Measurements from ENCODE around the gene ZNF462.

Gene ZNF462

GRCh38 chr9:106862110-106862820 is 701 bp upstream of the ZNF462 start:
- H3K4me3 ChIP-seq (ENCODE audit: control insufficient read depth, low read depth, low read length), result peak overlapping the region; percentile 88
- TF ChIP-seq CTCF (IDR thresholded peaks at IDR 0.05; ENCODE audit: control insufficient read depth, insufficient read depth, low read depth, low read length, missing control alignments), result no peak
- DNase-seq (ENCODE audit: low read depth), result no peak

- DNase-seq (ENCODE audit: low read depth), result no peak
- H3K4me3 ChIP-seq (ENCODE audit: control insufficient read depth, low read depth, low read length), result peak overlapping the region; percentile 88
- TF ChIP-seq CTCF (IDR thresholded peaks at IDR 0.05; ENCODE audit: control insufficient read depth, insufficient read depth, low read depth, low read length, missing control alignments), result no peak
Observed at GRCh38 chr9:106864373-106865143, 1.6 kb downstream of the ZNF462 start.

- DNase-seq (ENCODE audit: low read depth), result no peak
- no peak overlapping the region for H3K4me3 ChIP-seq (ENCODE audit: control insufficient read depth, low read depth, low read length)
- TF ChIP-seq CTCF (IDR thresholded peaks at IDR 0.05; ENCODE audit: control insufficient read depth, insufficient read depth, low read depth, low read length, missing control alignments), result no peak
Observed at GRCh38 chr9:106866243-106866642, 3.3 kb downstream of the ZNF462 start.

- no peak overlapping the region for H3K4me3 ChIP-seq (ENCODE audit: control insufficient read depth, low read depth, low read length)
- DNase-seq (ENCODE audit: low read depth), result no peak
- TF ChIP-seq CTCF (IDR thresholded peaks at IDR 0.05; ENCODE audit: control insufficient read depth, insufficient read depth, low read depth, low read length, missing control alignments), result no peak
Observed at GRCh38 chr9:106867286-106867685, 4.3 kb downstream of the ZNF462 start.

- no peak overlapping the region for H3K4me3 ChIP-seq (ENCODE audit: control insufficient read depth, low read depth, low read length)
Observed at GRCh38 chr9:106868087-106868486, 5.1 kb downstream of the ZNF462 start.

GRCh38 chr9:106868565-106868964 is 5.6 kb downstream of the ZNF462 start:
- H3K4me3 ChIP-seq (ENCODE audit: control insufficient read depth, low read depth, low read length), result no peak overlapping the region
- DNase-seq (ENCODE audit: low read depth), result no peak
- no peak for TF ChIP-seq CTCF (IDR thresholded peaks at IDR 0.05; ENCODE audit: control insufficient read depth, insufficient read depth, low read depth, low read length, missing control alignments)

More at GRCh38 chr9:106868087-106868486, 5.1 kb downstream of the ZNF462 start:
- DNase-seq (ENCODE audit: low read depth), result no peak
- no peak for TF ChIP-seq CTCF (IDR thresholded peaks at IDR 0.05; ENCODE audit: control insufficient read depth, insufficient read depth, low read depth, low read length, missing control alignments)

Measured in AG09309 (cell line).